LNCAP (cell line): Measurements from ENCODE around the gene ANP32A.
A peak's percentile ranks its signal among the peaks of the same experiment; 100 is the strongest.

ENCODE experiments used
- CTCF ChIP-seq: fragments of 450-650 bp; IDR thresholded peaks from 2 replicates; pipeline ENCODE4 v1.5.1; 2017; ENCODE audit warnings: mild to moderate bottlenecking

The ANP32A gene

GRCh38 chr15:68789091-68789490, 31.6 kb downstream of the ANP32A start:
- no peak for TF ChIP-seq CTCF

DNA sequence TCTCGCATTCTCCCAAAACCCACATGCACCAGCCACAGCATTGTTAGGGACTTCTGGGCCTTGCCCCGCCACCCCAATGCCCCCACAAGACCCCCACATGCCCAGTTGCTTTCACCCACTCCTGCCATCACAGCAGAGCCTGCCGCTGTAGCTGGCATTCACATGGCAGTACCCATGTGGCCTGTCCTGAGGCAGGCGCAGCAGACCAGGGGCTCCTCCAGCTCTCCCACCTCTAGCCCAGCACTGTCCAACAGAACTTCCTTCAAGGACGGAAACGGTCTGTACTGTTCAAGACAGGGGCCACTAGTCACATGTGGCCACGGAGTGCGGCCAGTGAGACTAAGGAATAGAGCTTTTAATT, 32.5 kb downstream of the ANP32A start:
- TF ChIP-seq CTCF: no peak

- TF ChIP-seq CTCF: no peak
Observed at GRCh38 chr15:68787609-68788263, 33.0 kb downstream of the ANP32A start.

DNA sequence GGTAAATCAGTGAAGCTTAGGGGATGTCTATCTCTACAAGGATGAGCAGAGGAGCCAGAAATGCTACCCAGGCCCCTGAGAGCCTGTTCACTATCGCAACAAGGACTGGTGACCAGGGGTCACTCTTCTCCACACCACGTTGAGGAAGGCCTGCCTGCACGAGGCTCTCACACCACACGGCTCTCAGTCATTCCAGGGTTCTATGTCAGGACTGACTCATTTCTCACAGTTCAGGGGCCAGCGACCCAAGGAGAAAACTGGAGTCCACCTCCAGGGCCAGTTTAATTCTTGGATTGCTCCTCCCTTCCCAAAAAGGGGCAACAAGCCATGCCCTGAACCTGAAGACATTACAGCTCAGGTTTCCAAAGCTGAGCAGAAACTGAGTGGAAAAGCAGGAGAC, 33.9 kb downstream of the ANP32A start:
- TF ChIP-seq CTCF: no peak

GRCh38 chr15:68785541-68785940, 35.2 kb downstream of the ANP32A start:
- TF ChIP-seq CTCF: no peak

DNA sequence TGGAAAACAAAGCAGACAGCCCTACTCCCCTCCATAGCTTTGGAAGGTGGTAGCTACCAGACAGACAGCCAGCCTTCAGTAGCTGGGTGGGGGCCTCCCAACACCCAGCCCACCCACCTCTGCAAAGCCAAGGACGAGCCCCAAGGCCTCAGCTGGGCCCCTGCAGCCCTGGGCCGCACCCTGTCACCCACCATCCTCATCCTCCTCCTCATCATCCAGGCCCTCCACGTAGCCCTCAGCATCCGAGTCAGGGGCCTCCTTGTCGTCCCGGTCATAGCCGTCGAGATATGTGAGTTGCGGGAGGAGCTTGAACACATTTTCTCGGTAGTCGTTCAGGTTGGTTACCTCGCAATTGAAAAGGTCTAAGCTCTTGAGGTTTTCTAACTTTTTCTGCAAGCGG, 36.5 kb downstream of the ANP32A start:
- TF ChIP-seq CTCF: no peak

DNA sequence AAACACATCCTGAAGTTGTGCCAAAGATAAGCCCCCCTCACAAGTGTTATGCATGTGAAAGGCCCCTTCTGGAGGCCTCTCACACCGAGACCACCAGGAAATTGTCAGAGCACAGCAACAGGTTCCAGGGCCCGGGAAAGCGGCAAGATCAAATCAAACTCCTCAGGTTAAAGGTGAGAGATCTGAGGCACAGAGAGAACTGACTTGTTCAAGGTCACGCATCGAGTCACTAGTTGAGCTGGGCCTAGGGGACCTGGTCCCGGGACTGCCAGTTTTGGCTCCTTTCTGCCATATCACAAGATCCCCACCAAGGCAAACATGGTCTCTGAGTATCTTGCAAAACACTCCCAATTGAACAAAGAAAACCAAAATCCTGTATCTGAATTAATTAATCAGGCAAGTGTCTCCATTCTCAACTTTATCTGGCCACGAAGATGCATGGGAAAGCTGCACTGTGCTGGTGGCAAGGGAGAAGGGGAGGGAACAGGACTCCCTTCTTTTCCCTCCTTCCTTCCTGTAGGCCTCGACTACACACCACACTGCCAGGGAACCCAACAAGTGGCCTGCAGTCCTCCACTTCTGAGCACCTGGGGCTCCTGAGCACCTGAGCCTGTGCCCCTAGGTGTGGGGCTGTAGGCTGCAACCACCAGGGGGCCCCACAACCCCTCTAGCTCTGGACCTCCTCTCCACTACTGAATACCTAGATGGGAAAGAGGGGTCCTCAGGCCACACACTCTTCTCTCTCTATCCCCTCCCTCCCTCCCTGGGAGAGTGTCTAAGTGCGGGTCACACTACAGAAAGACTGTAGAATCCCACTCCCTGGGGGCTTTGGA, 37.3 kb downstream of the ANP32A start:
- peak; percentile 49; the same call in 1 of the 2 replicates for TF ChIP-seq CTCF
